Measurements from ENCODE around the gene RETREG1. TPM values are rescaled to one million over a fixed set of nuclear protein-coding genes. Genes with fewer than 3 reads are reported as not detected.

Gene RETREG1
- polyA plus RNA-seq, 1 of the 3 experiments (the other 2 are of a cell fraction), result 0.43 TPM

GRCh38 chr5:16577677-16578076, 39.1 kb downstream of the RETREG1 start:
- H2AFZ ChIP-seq (ENCODE audit: low read depth), result no peak overlapping the region
- no peak overlapping the region for H3K27ac ChIP-seq (ENCODE audit: low read depth in 2 of 2, low read length in 1 of 2)
- peaks cover 7 to 12% of the 10 kb centered on the region in 2 experiments for H3K4me1 ChIP-seq (ENCODE audit: control insufficient read depth in 1 of 2, insufficient read depth in 2 of 2, low read depth in 1 of 2, low read length in 1 of 2)
- no peaks in the 10 kb centered on the region for H3K36me3 ChIP-seq (replicated peaks in 1 of 2; ENCODE audit: control insufficient read depth in 1 of 2, insufficient read depth in 2 of 2, low read length in 1 of 2)
- CTCF ChIA-PET, result interaction anchor here (0.7 to 2.4 kb wide), 3 partner anchors 27 to 1758 kb away, joined by 3 to 7 read pairs (median 6); no protein-coding TSS in a partner anchor
- no peak for DNase-seq
- WGBS (ENCODE audit: low lambda C conversion rate), result 85% methylated on average over 11 of the region's 11 CpGs
- H3K4me3 ChIP-seq (ENCODE audit: low read depth in 2 of 2, low read length in 1 of 2), result no peak overlapping the region
- H4K20me1 ChIP-seq (ENCODE audit: insufficient read depth), result no peaks in the 10 kb centered on the region
- no peaks in the 10 kb centered on the region for H3K27me3 ChIP-seq (ENCODE audit: insufficient read depth)
- no peak overlapping the region for H3K9ac ChIP-seq
- POLR2A ChIA-PET, result no interaction called here
- no peaks in the 10 kb centered on the region for H3K79me2 ChIP-seq (ENCODE audit: insufficient read depth)
- H3K4me2 ChIP-seq, result no peak overlapping the region
- peaks cover 15% of the 10 kb centered on the region for H3F3A ChIP-seq (replicated peaks; ENCODE audit: insufficient read depth)
- no peaks in the 10 kb centered on the region for H3K9me2 ChIP-seq
- no peaks in the 10 kb centered on the region for H3K9me3 ChIP-seq
- TF ChIP-seq TCF12 (IDR thresholded peaks at IDR 0.05) (no peak), RFX5 (IDR thresholded peaks at IDR 0.05; ENCODE audit: low read length) (no peak), FOXJ3 (CRISPR knock-in tag; IDR thresholded peaks at IDR 0.05) (no peak), IRF3 (IDR thresholded peaks at IDR 0.05; ENCODE audit: low read depth, low read length) (no peak), EZH2phosphoT487 (IDR thresholded peaks at IDR 0.05; ENCODE audit: borderline replicate concordance, low read depth) (no peak), USF1 (IDR thresholded peaks at IDR 0.05; ENCODE audit: borderline replicate concordance, low read depth) (no peak), CTCF (IDR thresholded peaks at IDR 0.05) (no peak), TEAD4 (IDR thresholded peaks at IDR 0.05; ENCODE audit: borderline replicate concordance, insufficient read depth) (no peak), JUND (IDR thresholded peaks at IDR 0.05) (no peak), EP300 (IDR thresholded peaks at IDR 0.05; ENCODE audit: borderline replicate concordance in 1 of 2, low read depth in 1 of 2, low read length in 1 of 2) (no peak), MEF2A (IDR thresholded peaks at IDR 0.05; ENCODE audit: borderline replicate concordance, low read depth) (no peak)

GRCh38 chr5:16574789-16575721, 41.7 kb downstream of the RETREG1 start:
- peak overlapping the region; percentile 64; the same call in 1 of the 2 replicates for H2AFZ ChIP-seq (ENCODE audit: low read depth)
- H3F3A ChIP-seq (replicated peaks; ENCODE audit: insufficient read depth), result peaks cover 15% of the 10 kb centered on the region
- peak overlapping the region in 1 of 2 experiments; percentile 67; a peak in 2 of 4 replicates for H3K27ac ChIP-seq (ENCODE audit: low read depth in 2 of 2, low read length in 1 of 2)
- DNase-seq, result no peak
- H3K4me2 ChIP-seq, result peak overlapping the region; percentile 60; the same call in 1 of the 2 replicates
- H3K27me3 ChIP-seq (ENCODE audit: insufficient read depth), result no peaks in the 10 kb centered on the region
- no peaks in the 10 kb centered on the region for H3K79me2 ChIP-seq (ENCODE audit: insufficient read depth)
- no peak overlapping the region for H3K9ac ChIP-seq
- POLR2A ChIA-PET, result no interaction called here
- no peak overlapping the region for H3K4me3 ChIP-seq (ENCODE audit: low read depth in 2 of 2, low read length in 1 of 2)
- no peaks in the 10 kb centered on the region for H3K9me3 ChIP-seq
- H3K4me1 ChIP-seq (ENCODE audit: control insufficient read depth in 1 of 2, insufficient read depth in 2 of 2, low read depth in 1 of 2, low read length in 1 of 2), result peaks cover 12% of the 10 kb centered on the region in 2 experiments
- no peaks in the 10 kb centered on the region for H3K9me2 ChIP-seq
- WGBS (ENCODE audit: low lambda C conversion rate), result 51% methylated on average over 12 of the region's 12 CpGs
- no peaks in the 10 kb centered on the region for H3K36me3 ChIP-seq (replicated peaks in 1 of 2; ENCODE audit: control insufficient read depth in 1 of 2, insufficient read depth in 2 of 2, low read length in 1 of 2)
- CTCF ChIA-PET, result interaction anchor here (0.6 to 1.4 kb wide), 3 partner anchors 8 to 92 kb away, joined by 3 to 7 read pairs (median 4); no protein-coding TSS in a partner anchor
- no peaks in the 10 kb centered on the region for H4K20me1 ChIP-seq (ENCODE audit: insufficient read depth)
- no peak for TF ChIP-seq RCOR1 (IDR thresholded peaks at IDR 0.05; ENCODE audit: low read length)
- TF ChIP-seq FOSL2 (IDR thresholded peaks at IDR 0.05; ENCODE audit: borderline replicate concordance, low read depth), result peak; percentile 88
- TF ChIP-seq ELF1 (IDR thresholded peaks at IDR 0.05), result no peak
- no peak for TF ChIP-seq FOXM1 (IDR thresholded peaks at IDR 0.05; ENCODE audit: low read depth)
- TF ChIP-seq MAX (IDR thresholded peaks at IDR 0.05; ENCODE audit: low read depth), result peak; percentile 94
- no peak for TF ChIP-seq SIN3A (IDR thresholded peaks at IDR 0.05; ENCODE audit: borderline replicate concordance, low read depth, low read length)
- TF ChIP-seq NRF1 (IDR thresholded peaks at IDR 0.05; ENCODE audit: low read depth, low read length), result peak; percentile 27; the same call in 1 of the 2 replicates
- no peak for TF ChIP-seq CTCF (IDR thresholded peaks at IDR 0.05)
- no peak for TF ChIP-seq RXRA (IDR thresholded peaks at IDR 0.05; ENCODE audit: borderline replicate concordance, low read depth)
- TF ChIP-seq FOXJ3 (CRISPR knock-in tag; IDR thresholded peaks at IDR 0.05), result no peak
- TF ChIP-seq EP300 (IDR thresholded peaks at IDR 0.05; ENCODE audit: borderline replicate concordance in 1 of 2, low read depth in 1 of 2, low read length in 1 of 2), result no peak

Data from SK-N-SH (cell line).